SK-N-SH (cell line): ENCODE results near the gene RAPGEF1. TPM values are rescaled to one million over a fixed set of nuclear protein-coding genes. Genes with fewer than 3 reads are reported as not detected.

Experiments
- CTCF ChIA-PET: fragments of 300-600, 350-600 bp; formaldehyde crosslinking; extraction: SDS; loops from one replicate; lab custom pipeline; 2021; lab: Yijun Ruan, JAX
- POLR2A ChIA-PET: fragments of 350-600 bp; sonication (Branson Sonifier 250); formaldehyde crosslinking; extraction: SDS; loops from one replicate; lab custom pipeline; 2020; ENCODE audit warnings: antibody characterized with exemption, inconsistent platforms; lab: Yijun Ruan, JAX
- DNase-seq: peaks from one replicate; pipeline ENCODE4 v3.0.0; 2012
- H2AFZ ChIP-seq: fragments of 200-600 bp; sonication (generic); 2 replicates; pipeline ENCODE4 v1.8.1; 2016; ENCODE audit warnings: antibody characterized with exemption, mild to moderate bottlenecking, low read depth
- H3F3A ChIP-seq: fragments of 200-600 bp; sonication (generic); replicated peaks from 2 replicates; pipeline ENCODE3; 2016; ENCODE audit warnings: antibody characterized with exemption, mild to moderate bottlenecking; ENCODE audit not compliant: insufficient read depth
- H3K27ac ChIP-seq, 2 experiments: fragments of 200-500 bp in 1 of 2; fragments of 200-600 bp in 1 of 2; sonication (Bioruptor generic) in 1 of 2; sonication (generic), shearing (Covaris generic) in 1 of 2; 2 replicates each; pipeline versions ENCODE4 v1.5.1 to v1.6.1; 2014 to 2016; ENCODE audit warnings: low read depth in 2 of 2, inconsistent platforms in 1 of 2, low read length in 1 of 2, mild to moderate bottlenecking in 1 of 2, mixed read lengths in 1 of 2
- H3K27me3 ChIP-seq: fragments of 200-600 bp; sonication (generic), shearing (Covaris generic); 2 replicates; pipeline ENCODE4 v1.6.1; 2016; ENCODE audit warnings: mixed run types; ENCODE audit not compliant: insufficient read depth
- H3K36me3 ChIP-seq, 2 experiments: fragments of 200-500 bp in 1 of 2; fragments of 200-600 bp in 1 of 2; sonication (Bioruptor generic) in 1 of 2; sonication (generic) in 1 of 2; replicated peaks in 1 of 2; 2 replicates each; pipeline versions ENCODE3 to v1.5.1; 2014 to 2016; ENCODE audit warnings: low read length in 1 of 2, mild to moderate bottlenecking in 1 of 2; ENCODE audit not compliant: insufficient read depth in 2 of 2, control insufficient read depth in 1 of 2
- H3K4me1 ChIP-seq, 2 experiments: fragments of 200-500 bp in 1 of 2; fragments of 200-600 bp in 1 of 2; sonication (Bioruptor generic) in 1 of 2; sonication (generic), shearing (Covaris generic) in 1 of 2; 2 replicates each; pipeline versions ENCODE4 v1.5.1 to v1.6.1; 2014 to 2016; ENCODE audit warnings: low read depth in 1 of 2, low read length in 1 of 2, mixed run types in 1 of 2; ENCODE audit not compliant: insufficient read depth in 2 of 2, control insufficient read depth in 1 of 2
- H3K4me2 ChIP-seq: fragments of 200-600 bp; sonication (generic), shearing (Covaris generic); 2 replicates; pipeline ENCODE4 v1.6.1; 2017; ENCODE audit warnings: mixed run types
- H3K4me3 ChIP-seq, 2 experiments: fragments of 200-500 bp in 1 of 2; fragments of 200-600 bp in 1 of 2; sonication (Bioruptor generic) in 1 of 2; sonication (generic), shearing (Covaris generic) in 1 of 2; 2 replicates each; pipeline versions ENCODE4 v1.5.1 to v1.8.1; 2014 to 2016; ENCODE audit warnings: low read depth in 2 of 2, inconsistent platforms in 1 of 2, low read length in 1 of 2, mild to moderate bottlenecking in 1 of 2, mixed read lengths in 1 of 2, moderate library complexity in 1 of 2
- H3K79me2 ChIP-seq: fragments of 200-600 bp; sonication (generic); 2 replicates; pipeline ENCODE4 v1.8.1; 2017; ENCODE audit warnings: mild to moderate bottlenecking; ENCODE audit not compliant: insufficient read depth
- H3K9ac ChIP-seq: fragments of 200-600 bp; sonication (generic); 2 replicates; pipeline ENCODE4 v1.6.1; 2017; ENCODE audit warnings: mixed run types
- H3K9me2 ChIP-seq: fragments of 200-600 bp; sonication (generic); 2 replicates; pipeline ENCODE4 v1.6.1; 2017; ENCODE audit warnings: mixed run types
- H3K9me3 ChIP-seq: fragments of 200-600 bp; sonication (generic); 2 replicates; pipeline ENCODE4 v1.6.1; 2017; ENCODE audit warnings: mixed run types, mild to moderate bottlenecking, moderate library complexity
- H4K20me1 ChIP-seq: fragments of 200-600 bp; sonication (generic); 2 replicates; pipeline ENCODE4 v1.6.1; 2017; ENCODE audit warnings: mild to moderate bottlenecking, mixed run types; ENCODE audit not compliant: insufficient read depth
- CTCF ChIP-seq: fragments of 200-600 bp; sonication (generic); IDR thresholded peaks from 2 replicates; pipeline ENCODE4 v1.6.1; 2017; ENCODE audit warnings: antibody characterized with exemption, mild to moderate bottlenecking, moderate library complexity
- EZH2phosphoT487 ChIP-seq: fragments of 200-600 bp; sonication (generic); IDR thresholded peaks from 2 replicates; pipeline ENCODE4 v1.6.1; 2017; ENCODE audit warnings: low read depth, mixed run types, mild to moderate bottlenecking, antibody characterized with exemption, moderate library complexity, borderline replicate concordance
- FOSL2 ChIP-seq: IDR thresholded peaks from 2 replicates; pipeline ENCODE4 v1.4.0; 2012; ENCODE audit warnings: low read depth, mild to moderate bottlenecking, moderate library complexity, borderline replicate concordance
- FOXJ3 ChIP-seq: sonication (generic); formaldehyde crosslinking; IDR thresholded peaks from 2 replicates; pipeline ENCODE4 v1.5.1; 2020; ENCODE audit warnings: mild to moderate bottlenecking, missing genetic modification reagents
- FOXM1 ChIP-seq: IDR thresholded peaks from 2 replicates; pipeline ENCODE4 v1.4.0; 2012; ENCODE audit warnings: low read depth, mild to moderate bottlenecking
- GATA2 ChIP-seq: sonication (generic); formaldehyde crosslinking; IDR thresholded peaks from 2 replicates; pipeline ENCODE4 v1.5.0; 2020; ENCODE audit warnings: mild to moderate bottlenecking, missing genetic modification reagents
- JUND ChIP-seq: IDR thresholded peaks from 2 replicates; pipeline ENCODE4 v1.4.0; 2012
- MXI1 ChIP-seq: IDR thresholded peaks from 2 replicates; pipeline ENCODE4 v1.6.1; 2012; ENCODE audit warnings: mild to moderate bottlenecking, low read depth, low read length, improper control_type of control experiment
- RAD21 ChIP-seq: IDR thresholded peaks from 2 replicates; pipeline ENCODE4 v1.6.1; 2012; ENCODE audit warnings: mild to moderate bottlenecking, low read length
- RXRA ChIP-seq: IDR thresholded peaks from 2 replicates; pipeline ENCODE4 v1.4.0; 2012; ENCODE audit warnings: low read depth, mild to moderate bottlenecking, borderline replicate concordance
- TAF1 ChIP-seq: IDR thresholded peaks from 2 replicates; pipeline ENCODE4 v1.6.1; 2012; ENCODE audit warnings: low read depth, mild to moderate bottlenecking, low read length, moderate library complexity, borderline replicate concordance
- TEAD4 ChIP-seq: IDR thresholded peaks from 2 replicates; pipeline ENCODE4 v1.4.0; 2012; ENCODE audit warnings: mild to moderate bottlenecking, borderline replicate concordance; ENCODE audit not compliant: insufficient read depth
- USF2 ChIP-seq: fragments of 150-350 bp; IDR thresholded peaks from 2 replicates; pipeline ENCODE4 v1.6.1; 2017; ENCODE audit warnings: antibody characterized with exemption, low read length, low read depth, borderline replicate concordance
- WGBS: methylation state at CpG from one replicate; pipeline ENCODE4 v1.1.6; 2017; ENCODE audit warnings: low lambda C conversion rate; 5-methylcytosine and 5-hydroxymethylcytosine counted together
- polyA plus RNA-seq, 3 experiments: library from polyadenylated mRNA; depleted of rRNA; stranded (reverse); fragments of >200 nt; gene quantifications; 2 replicates each; pipeline ENCODE4 v1.2.3, GENCODE V29; 2012
- TF ChIP-seq, protein P1 (sequence below): IDR thresholded peaks from 2 replicates; pipeline ENCODE4 v1.6.1; 2012; ENCODE audit warnings: mild to moderate bottlenecking, low read depth, low read length, moderate library complexity
- TF ChIP-seq, protein P2 (sequence below): IDR thresholded peaks from 2 replicates; pipeline ENCODE4 v1.4.0; 2012; ENCODE audit warnings: low read depth, borderline replicate concordance
- TF ChIP-seq, protein P3 (sequence below): IDR thresholded peaks from 2 replicates; pipeline ENCODE4; 2012

RAPGEF1 gene
- polyA plus RNA-seq, 1 of the 3 experiments (the other 2 are of a cell fraction) = 26.2 TPM

GRCh38 chr9:131554087-131554842 lies 185.6 kb downstream of the RAPGEF1 start:
- no peak overlapping the region for H3K4me3 ChIP-seq
- peaks cover 4% of the 10 kb centered on the region; the same call in 1 of the 2 replicates for H3K27me3 ChIP-seq
- no peaks in the 10 kb centered on the region for H4K20me1 ChIP-seq
- no peak for TF ChIP-seq RXRA
- no peak for TF ChIP-seq RAD21
- TF ChIP-seq GATA2 = no peak
- TF ChIP-seq USF2 = no peak
- TF ChIP-seq MXI1 = no peak
- TF ChIP-seq, all 33 proteins: peak for 0
- ChIA-PET POLR2A (no interaction called here), CTCF (interaction anchor here (1.8 kb wide), 1 partner anchor 186 kb away, joined by 4 read pairs; no protein-coding TSS in a partner anchor)
- no peaks in the 10 kb centered on the region for H3K4me1 ChIP-seq
- no peak overlapping the region for H2AFZ ChIP-seq
- no peak overlapping the region for H3K27ac ChIP-seq
- no peaks in the 10 kb centered on the region for H3K36me3 ChIP-seq
- H3K9me2 ChIP-seq = no peaks in the 10 kb centered on the region
- H3K9ac ChIP-seq = no peak overlapping the region
- H3K9me3 ChIP-seq = no peaks in the 10 kb centered on the region
- DNase-seq = no peak
- H3K79me2 ChIP-seq = no peaks in the 10 kb centered on the region
- no peaks in the 10 kb centered on the region for H3F3A ChIP-seq
- no peak overlapping the region for H3K4me2 ChIP-seq
- WGBS = 64% methylated on average over 23 of the region's 60 CpGs

DNA sequence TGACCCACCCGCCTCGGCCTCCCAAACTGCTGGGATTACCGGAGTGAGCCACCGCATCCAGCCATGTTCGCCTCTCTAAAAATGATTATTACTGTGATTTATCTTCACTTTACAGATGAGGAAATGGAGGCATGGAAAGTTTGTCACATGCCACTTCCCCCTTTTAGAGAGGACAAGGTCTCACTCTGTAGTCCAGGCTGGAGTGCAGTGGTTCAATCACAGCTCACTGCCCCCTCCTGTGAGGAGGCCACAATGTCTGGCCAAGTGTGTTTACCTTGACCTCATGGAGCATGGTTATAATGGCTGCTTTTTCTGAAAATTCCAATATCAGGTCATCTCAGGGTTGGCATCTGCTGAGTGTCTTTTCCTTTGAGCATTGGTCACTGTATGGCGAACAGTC lies 187.8 kb downstream of the RAPGEF1 start:
- Histone ChIP-seq H3K9ac (no peak overlapping the region), H3K27me3 (peaks cover 20% of the 10 kb centered on the region; the same call in 1 of the 2 replicates), H3K36me3 (no peaks in the 10 kb centered on the region), H4K20me1 (no peaks in the 10 kb centered on the region), H3K4me3 (no peak overlapping the region), H3F3A (no peaks in the 10 kb centered on the region), H3K27ac (no peak overlapping the region), H3K9me3 (no peaks in the 10 kb centered on the region), H3K9me2 (no peaks in the 10 kb centered on the region), H3K79me2 (no peaks in the 10 kb centered on the region), H3K4me2 (no peak overlapping the region), H2AFZ (no peak overlapping the region), H3K4me1 (no peaks in the 10 kb centered on the region)
- ChIA-PET CTCF (interaction anchor here (1.0 kb wide), 1 partner anchor 168 kb away, joined by 3 read pairs; no protein-coding TSS in a partner anchor), POLR2A (no interaction called here)
- 88% methylated on average over 6 of the region's 6 CpGs for WGBS
- no peak for DNase-seq
- TF ChIP-seq JUND = no peak
- no peak for TF ChIP-seq EZH2phosphoT487
- TF ChIP-seq CTCF = no peak
- TF ChIP-seq, protein P1, sequence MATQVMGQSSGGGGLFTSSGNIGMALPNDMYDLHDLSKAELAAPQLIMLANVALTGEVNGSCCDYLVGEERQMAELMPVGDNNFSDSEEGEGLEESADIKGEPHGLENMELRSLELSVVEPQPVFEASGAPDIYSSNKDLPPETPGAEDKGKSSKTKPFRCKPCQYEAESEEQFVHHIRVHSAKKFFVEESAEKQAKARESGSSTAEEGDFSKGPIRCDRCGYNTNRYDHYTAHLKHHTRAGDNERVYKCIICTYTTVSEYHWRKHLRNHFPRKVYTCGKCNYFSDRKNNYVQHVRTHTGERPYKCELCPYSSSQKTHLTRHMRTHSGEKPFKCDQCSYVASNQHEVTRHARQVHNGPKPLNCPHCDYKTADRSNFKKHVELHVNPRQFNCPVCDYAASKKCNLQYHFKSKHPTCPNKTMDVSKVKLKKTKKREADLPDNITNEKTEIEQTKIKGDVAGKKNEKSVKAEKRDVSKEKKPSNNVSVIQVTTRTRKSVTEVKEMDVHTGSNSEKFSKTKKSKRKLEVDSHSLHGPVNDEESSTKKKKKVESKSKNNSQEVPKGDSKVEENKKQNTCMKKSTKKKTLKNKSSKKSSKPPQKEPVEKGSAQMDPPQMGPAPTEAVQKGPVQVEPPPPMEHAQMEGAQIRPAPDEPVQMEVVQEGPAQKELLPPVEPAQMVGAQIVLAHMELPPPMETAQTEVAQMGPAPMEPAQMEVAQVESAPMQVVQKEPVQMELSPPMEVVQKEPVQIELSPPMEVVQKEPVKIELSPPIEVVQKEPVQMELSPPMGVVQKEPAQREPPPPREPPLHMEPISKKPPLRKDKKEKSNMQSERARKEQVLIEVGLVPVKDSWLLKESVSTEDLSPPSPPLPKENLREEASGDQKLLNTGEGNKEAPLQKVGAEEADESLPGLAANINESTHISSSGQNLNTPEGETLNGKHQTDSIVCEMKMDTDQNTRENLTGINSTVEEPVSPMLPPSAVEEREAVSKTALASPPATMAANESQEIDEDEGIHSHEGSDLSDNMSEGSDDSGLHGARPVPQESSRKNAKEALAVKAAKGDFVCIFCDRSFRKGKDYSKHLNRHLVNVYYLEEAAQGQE = no peak
- TF ChIP-seq, protein P2, sequence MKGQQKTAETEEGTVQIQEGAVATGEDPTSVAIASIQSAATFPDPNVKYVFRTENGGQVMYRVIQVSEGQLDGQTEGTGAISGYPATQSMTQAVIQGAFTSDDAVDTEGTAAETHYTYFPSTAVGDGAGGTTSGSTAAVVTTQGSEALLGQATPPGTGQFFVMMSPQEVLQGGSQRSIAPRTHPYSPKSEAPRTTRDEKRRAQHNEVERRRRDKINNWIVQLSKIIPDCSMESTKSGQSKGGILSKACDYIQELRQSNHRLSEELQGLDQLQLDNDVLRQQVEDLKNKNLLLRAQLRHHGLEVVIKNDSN = no peak
- no peak for TF ChIP-seq FOXJ3
- TF ChIP-seq RXRA = no peak
- no peak for TF ChIP-seq TAF1
- TF ChIP-seq TEAD4 = no peak
- TF ChIP-seq FOXM1 = no peak
- TF ChIP-seq, protein P3, sequence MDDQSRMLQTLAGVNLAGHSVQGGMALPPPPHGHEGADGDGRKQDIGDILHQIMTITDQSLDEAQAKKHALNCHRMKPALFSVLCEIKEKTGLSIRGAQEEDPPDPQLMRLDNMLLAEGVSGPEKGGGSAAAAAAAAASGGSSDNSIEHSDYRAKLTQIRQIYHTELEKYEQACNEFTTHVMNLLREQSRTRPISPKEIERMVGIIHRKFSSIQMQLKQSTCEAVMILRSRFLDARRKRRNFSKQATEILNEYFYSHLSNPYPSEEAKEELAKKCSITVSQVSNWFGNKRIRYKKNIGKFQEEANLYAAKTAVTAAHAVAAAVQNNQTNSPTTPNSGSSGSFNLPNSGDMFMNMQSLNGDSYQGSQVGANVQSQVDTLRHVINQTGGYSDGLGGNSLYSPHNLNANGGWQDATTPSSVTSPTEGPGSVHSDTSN = no peak
- TF ChIP-seq FOSL2 = no peak
